Panc1 (cell line): ENCODE data around the gene RIMKLB.

Source experiments
- CTCF ChIP-seq: fragments of 450-650 bp; IDR thresholded peaks from 2 replicates; pipeline ENCODE4 v1.5.1; 2017; ENCODE audit warnings: mild to moderate bottlenecking
- POLR2AphosphoS5 ChIP-seq: IDR thresholded peaks from 2 replicates; pipeline ENCODE4 v1.6.1; 2012; ENCODE audit warnings: mild to moderate bottlenecking, low read depth, low read length, moderate library complexity
- REST ChIP-seq, 2 experiments: IDR thresholded peaks; 2 replicates each; pipeline ENCODE4 v1.6.1; 2011 to 2012; ENCODE audit warnings: low read depth in 2 of 2, control low read depth in 1 of 2, low read length in 1 of 2, mild to moderate bottlenecking in 1 of 2, moderate library complexity in 1 of 2; ENCODE audit not compliant: insufficient read depth in 1 of 2
- SIN3A ChIP-seq: IDR thresholded peaks from 2 replicates; pipeline ENCODE4 v1.6.1; 2012; ENCODE audit warnings: low read depth, mild to moderate bottlenecking, low read length, moderate library complexity, borderline replicate concordance; ENCODE audit not compliant: insufficient read depth

GRCh38 chr12:8695116-8695515, 2.7 kb upstream of the RIMKLB start:
- TF ChIP-seq CTCF (no peak), POLR2AphosphoS5 (no peak), REST (IDR thresholded peaks at IDR 0.05; ENCODE audit: insufficient read depth in 1 of 2, low read depth in 2 of 2, low read length in 1 of 2) (no peak), SIN3A (no peak)
